Liver (tissue), 9 donors: ENCODE data around the gene CACYBP. TPM values are rescaled to one million over a fixed set of nuclear protein-coding genes. Genes with fewer than 3 reads are reported as not detected.

Experiments used
- DNase-seq: peaks from one replicate; pipeline ENCODE4 v3.0.0-alpha.2; 2017; ENCODE audit warnings: low spot score
- H3K27ac ChIP-seq, 2 donors: one replicate each; pipeline ENCODE4 v1.7.0; 2013; ENCODE audit warnings: inconsistent platforms in 2 of 2, low read length in 2 of 2, control low read depth in 1 of 2, low read depth in 1 of 2, mild to moderate bottlenecking in 1 of 2
- H3K27me3 ChIP-seq, 4 donors: one replicate each; pipeline versions ENCODE4 v1.6.1 to v1.7.0; 2013; ENCODE audit warnings: low read length in 3 of 4, inconsistent platforms in 1 of 4, mild to moderate bottlenecking in 1 of 4, moderate library complexity in 1 of 4; ENCODE audit not compliant: control insufficient read depth in 4 of 4, insufficient read depth in 4 of 4
- H3K36me3 ChIP-seq, 4 donors: one replicate each; pipeline versions ENCODE4 v1.6.1 to v1.7.0; 2013; ENCODE audit warnings: low read length in 3 of 4, mild to moderate bottlenecking in 3 of 4, low read depth in 1 of 4, moderate library complexity in 1 of 4; ENCODE audit not compliant: control insufficient read depth in 4 of 4, insufficient read depth in 3 of 4
- H3K4me1 ChIP-seq, 4 donors: one replicate each; pipeline versions ENCODE4 v1.6.1 to v1.7.0; 2013; ENCODE audit warnings: low read length in 3 of 4, mild to moderate bottlenecking in 3 of 4, moderate library complexity in 1 of 4; ENCODE audit not compliant: control insufficient read depth in 4 of 4, insufficient read depth in 4 of 4
- H3K4me3 ChIP-seq, 3 donors: one replicate each; pipeline versions ENCODE4 v1.6.1 to v1.7.0; 2013; ENCODE audit warnings: low read length in 3 of 3, control low read depth in 1 of 3, low read depth in 1 of 3, mild to moderate bottlenecking in 1 of 3
- H3K9ac ChIP-seq, 2 donors: one replicate each; pipeline ENCODE4 v1.7.0; 2013; ENCODE audit warnings: low read length in 2 of 2, mild to moderate bottlenecking in 2 of 2, moderate library complexity in 2 of 2, control low read depth in 1 of 2, low read depth in 1 of 2
- H3K9me3 ChIP-seq, 4 donors: one replicate each; pipeline versions ENCODE4 v1.6.1 to v1.7.0; 2013; ENCODE audit warnings: low read length in 3 of 4; ENCODE audit not compliant: control insufficient read depth in 4 of 4
- CTCF ChIP-seq: fragments of 150-350 bp; IDR thresholded peaks from 2 replicates; pipeline ENCODE4 v1.5.1; 2017; ENCODE audit warnings: improper control_type of control experiment, low read depth, low read length; ENCODE audit not compliant: missing input control
- EGR1 ChIP-seq, 2 donors: IDR thresholded peaks; 2 replicates each; pipeline ENCODE4 v1.6.1; 2016 to 2018; ENCODE audit warnings: antibody characterized with exemption in 2 of 2, low read depth in 2 of 2
- FOXA1 ChIP-seq: IDR thresholded peaks from 2 replicates; pipeline ENCODE4 v1.6.1; 2016; ENCODE audit warnings: antibody characterized with exemption
- FOXA2 ChIP-seq: IDR thresholded peaks from 2 replicates; pipeline ENCODE4 v1.6.1; 2016; ENCODE audit warnings: antibody characterized with exemption
- GABPA ChIP-seq, 2 donors: IDR thresholded peaks in 1 of 2; conservative IDR thresholded peaks in 1 of 2; 2 replicates each; pipeline ENCODE4 v1.6.1; 2016; ENCODE audit warnings: antibody characterized with exemption in 2 of 2, mild to moderate bottlenecking in 1 of 2, moderate library complexity in 1 of 2
- HNF4A ChIP-seq, 2 donors: conservative IDR thresholded peaks; 2 replicates each; pipeline ENCODE4 v1.6.1; 2016; ENCODE audit warnings: antibody characterized with exemption in 2 of 2, mild to moderate bottlenecking in 2 of 2
- HNF4G ChIP-seq: IDR thresholded peaks from 2 replicates; pipeline ENCODE4 v1.6.1; 2016; ENCODE audit warnings: antibody characterized with exemption
- JUND ChIP-seq, 2 donors: IDR thresholded peaks; 2 replicates each; pipeline ENCODE4 v1.6.1; 2016; ENCODE audit warnings: antibody characterized with exemption in 2 of 2
- NR2F2 ChIP-seq: IDR thresholded peaks from 2 replicates; pipeline ENCODE4 v1.6.1; 2016; ENCODE audit warnings: antibody characterized with exemption
- RAD21 ChIP-seq, 2 donors: IDR thresholded peaks; 2 replicates each; pipeline ENCODE4 v1.6.1; 2016; ENCODE audit warnings: antibody characterized with exemption in 2 of 2, mild to moderate bottlenecking in 2 of 2
- RXRA ChIP-seq, 2 donors: IDR thresholded peaks; 2 replicates each; pipeline ENCODE4 v1.6.1; 2017 to 2018; ENCODE audit warnings: antibody characterized with exemption in 2 of 2, mild to moderate bottlenecking in 1 of 2
- SP1 ChIP-seq: IDR thresholded peaks from 2 replicates; pipeline ENCODE4 v1.6.1; 2018; ENCODE audit warnings: antibody characterized with exemption, mild to moderate bottlenecking
- TAF1 ChIP-seq: conservative IDR thresholded peaks from 2 replicates; pipeline ENCODE4 v1.6.1; 2016; ENCODE audit warnings: antibody characterized with exemption, mild to moderate bottlenecking
- YY1 ChIP-seq: IDR thresholded peaks from 2 replicates; pipeline ENCODE4 v1.6.1; 2016; ENCODE audit warnings: antibody characterized with exemption, mild to moderate bottlenecking
- ZBTB33 ChIP-seq: IDR thresholded peaks from 2 replicates; pipeline ENCODE4 v1.6.1; 2016; ENCODE audit warnings: antibody characterized with exemption
- WGBS: extraction: QIAGEN DNeasy Blood & Tissue Kit; methylation state at CpG from one replicate; pipeline ENCODE4 v1.1.7; 2013; 5-methylcytosine and 5-hydroxymethylcytosine counted together
- polyA plus RNA-seq, 2 donors: library from polyadenylated mRNA; stranded (reverse) in 1 of 2; unstranded in 1 of 2; fragments of 200-250 nt in 1 of 2; fragments of >200 nt in 1 of 2; fragmentation: Nextera tagmentation in 1 of 2; extraction: Ambion mirVana in 1 of 2; gene quantifications; one replicate each; pipeline versions ENCODE4 v1.2.1 to v1.2.3, GENCODE V29; 2013 to 2015
- total RNA-seq, 2 donors: library from RNA; depleted of rRNA; stranded (reverse); fragments of >200 nt; gene quantifications; one replicate each; pipeline ENCODE4 v1.2.3, GENCODE V29; 2014
- TF ChIP-seq, protein P1 (sequence below): IDR thresholded peaks from 2 replicates; pipeline ENCODE4 v1.6.1; 2016; ENCODE audit warnings: antibody characterized with exemption
- TF ChIP-seq, protein P2 (sequence below): IDR thresholded peaks from 2 replicates; pipeline ENCODE4 v1.6.1; 2016; ENCODE audit warnings: antibody characterized with exemption
- TF ChIP-seq, protein P3 (sequence below): IDR thresholded peaks from 2 replicates; pipeline ENCODE4 v1.6.1; 2016; ENCODE audit warnings: antibody characterized with exemption, mild to moderate bottlenecking
- donor health status: healthy.
- donor health status: healthy.
- donor health status: healthy.
- donor health status: healthy.
- donor health status: healthy.

The CACYBP gene
- total and polyA plus RNA-seq, 4 donors: 26.4 to 81.2 (median 36.6) TPM

- no peak overlapping the region for H3K4me3 ChIP-seq
- WGBS: 93% methylated on average over 3 of the region's 3 CpGs
- H3K27me3 ChIP-seq: no peaks in the 10 kb centered on the region
- H3K4me1 ChIP-seq: peaks cover 0 to 20% (median 6%) of the 10 kb centered on the region in 4 donors
- H3K36me3 ChIP-seq: peaks cover 5 to 28% (median 21%) of the 10 kb centered on the region in 4 donors
- no peak for DNase-seq
- no peak overlapping the region for H3K27ac ChIP-seq
- H3K9me3 ChIP-seq: no peaks in the 10 kb centered on the region
- TF ChIP-seq TAF1 (no peak), ZBTB33 (no peak), HNF4G (no peak), SP1 (no peak)
- H3K9ac ChIP-seq: no peak overlapping the region
Observed at GRCh38 chr1:175019524-175019923, 19.8 kb downstream of the CACYBP start.

DNA sequence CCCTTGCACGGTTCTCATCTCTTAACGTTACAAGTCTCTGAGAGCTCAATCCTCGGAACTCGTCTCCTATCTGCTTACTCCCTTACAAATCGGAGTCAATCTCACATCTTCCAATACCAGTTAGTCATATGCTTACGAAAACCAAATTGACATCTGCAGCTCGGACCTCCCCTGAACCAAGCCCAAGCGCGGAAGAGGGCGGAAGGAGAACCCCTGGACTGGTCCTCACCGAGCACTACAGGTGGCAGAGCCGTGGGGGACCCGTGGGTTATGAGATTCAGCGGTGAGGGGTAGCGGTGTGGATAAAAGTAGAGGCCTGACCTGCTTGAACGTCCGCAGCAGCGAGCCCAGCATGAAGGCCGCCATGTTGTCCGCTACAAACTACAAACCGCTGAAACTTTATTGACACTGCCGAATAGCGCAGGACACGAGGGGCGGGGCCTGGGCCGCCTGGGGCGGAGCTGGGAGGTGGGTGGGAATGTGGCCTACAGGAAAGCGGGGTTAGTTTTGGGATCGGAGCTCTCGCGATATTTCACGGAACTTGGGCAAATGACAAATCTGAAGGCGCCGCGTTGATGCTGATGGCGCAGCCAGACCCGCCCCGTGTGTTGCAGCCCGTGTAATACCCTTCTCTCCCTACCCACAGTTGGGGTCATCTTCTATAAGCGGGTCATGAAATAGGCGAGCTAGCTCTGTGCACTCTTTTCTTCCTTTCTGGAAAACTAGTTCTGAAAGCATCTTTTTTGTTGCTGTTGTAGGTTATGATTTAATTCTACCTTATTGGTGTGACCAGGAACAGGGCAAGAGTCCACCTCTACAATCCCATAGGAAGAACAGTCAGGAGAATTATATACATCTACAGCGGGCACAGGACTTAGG is 23.5 kb downstream of the CACYBP start, which contains the start of gene MRPS14:
MRPS14 (minus strand) TSS at position 383 of the 879 bp plus-strand sequence; CDS start at position 366, 17 bp downstream.
- H3K9ac ChIP-seq: peak within 1 kb of the TSS; percentile 90 to 99
- 3% methylated on average over 42 of the region's 42 CpGs for WGBS
- peak; percentile 98 for DNase-seq

More for the DNA sequence above, 23.5 kb downstream of the CACYBP start, which contains the start of gene MRPS14:
- peak within 1 kb of the TSS; percentile 83 to 94 for H3K27ac ChIP-seq
- H3K27me3 ChIP-seq: no peaks in the 10 kb centered on the region
- peaks cover 2% of the 10 kb centered on the region in 4 donors for H3K36me3 ChIP-seq
- H3K9me3 ChIP-seq: peaks cover 0 to 1% (median 0%) of the 10 kb centered on the region in 4 donors
- peaks cover 0 to 20% (median 6%) of the 10 kb centered on the region in 4 donors for H3K4me1 ChIP-seq
- TF ChIP-seq GABPA (IDR thresholded peaks at IDR 0.05 in 1 of 2, conservative IDR thresholded peaks at IDR 0.05 in 1 of 2): peak in 1 of 2 donors; percentile 75
- peak; percentile 81 for TF ChIP-seq NR2F2
- TF ChIP-seq FOXA1: peak; percentile 75
- TF ChIP-seq ZBTB33: peak; percentile 99
- TF ChIP-seq FOXA2: peak; percentile 73
- no peak for TF ChIP-seq HNF4G
- TF ChIP-seq TAF1: peak; percentile 79
- TF ChIP-seq HNF4A (conservative IDR thresholded peaks at IDR 0.05): peak; percentile 39 to 45
- TF ChIP-seq, protein P1, sequence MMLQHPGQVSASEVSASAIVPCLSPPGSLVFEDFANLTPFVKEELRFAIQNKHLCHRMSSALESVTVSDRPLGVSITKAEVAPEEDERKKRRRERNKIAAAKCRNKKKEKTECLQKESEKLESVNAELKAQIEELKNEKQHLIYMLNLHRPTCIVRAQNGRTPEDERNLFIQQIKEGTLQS: peak; percentile 14
- TF ChIP-seq, protein P2, sequence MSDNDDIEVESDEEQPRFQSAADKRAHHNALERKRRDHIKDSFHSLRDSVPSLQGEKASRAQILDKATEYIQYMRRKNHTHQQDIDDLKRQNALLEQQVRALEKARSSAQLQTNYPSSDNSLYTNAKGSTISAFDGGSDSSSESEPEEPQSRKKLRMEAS: peak; percentile 96
- TF ChIP-seq, protein P3, sequence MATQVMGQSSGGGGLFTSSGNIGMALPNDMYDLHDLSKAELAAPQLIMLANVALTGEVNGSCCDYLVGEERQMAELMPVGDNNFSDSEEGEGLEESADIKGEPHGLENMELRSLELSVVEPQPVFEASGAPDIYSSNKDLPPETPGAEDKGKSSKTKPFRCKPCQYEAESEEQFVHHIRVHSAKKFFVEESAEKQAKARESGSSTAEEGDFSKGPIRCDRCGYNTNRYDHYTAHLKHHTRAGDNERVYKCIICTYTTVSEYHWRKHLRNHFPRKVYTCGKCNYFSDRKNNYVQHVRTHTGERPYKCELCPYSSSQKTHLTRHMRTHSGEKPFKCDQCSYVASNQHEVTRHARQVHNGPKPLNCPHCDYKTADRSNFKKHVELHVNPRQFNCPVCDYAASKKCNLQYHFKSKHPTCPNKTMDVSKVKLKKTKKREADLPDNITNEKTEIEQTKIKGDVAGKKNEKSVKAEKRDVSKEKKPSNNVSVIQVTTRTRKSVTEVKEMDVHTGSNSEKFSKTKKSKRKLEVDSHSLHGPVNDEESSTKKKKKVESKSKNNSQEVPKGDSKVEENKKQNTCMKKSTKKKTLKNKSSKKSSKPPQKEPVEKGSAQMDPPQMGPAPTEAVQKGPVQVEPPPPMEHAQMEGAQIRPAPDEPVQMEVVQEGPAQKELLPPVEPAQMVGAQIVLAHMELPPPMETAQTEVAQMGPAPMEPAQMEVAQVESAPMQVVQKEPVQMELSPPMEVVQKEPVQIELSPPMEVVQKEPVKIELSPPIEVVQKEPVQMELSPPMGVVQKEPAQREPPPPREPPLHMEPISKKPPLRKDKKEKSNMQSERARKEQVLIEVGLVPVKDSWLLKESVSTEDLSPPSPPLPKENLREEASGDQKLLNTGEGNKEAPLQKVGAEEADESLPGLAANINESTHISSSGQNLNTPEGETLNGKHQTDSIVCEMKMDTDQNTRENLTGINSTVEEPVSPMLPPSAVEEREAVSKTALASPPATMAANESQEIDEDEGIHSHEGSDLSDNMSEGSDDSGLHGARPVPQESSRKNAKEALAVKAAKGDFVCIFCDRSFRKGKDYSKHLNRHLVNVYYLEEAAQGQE: peak; percentile 87
- TF ChIP-seq EGR1 (IDR thresholded peaks at IDR 0.05; ENCODE audit: low read depth in 2 of 2): peak in 1 of 2 donors; percentile 66
- TF ChIP-seq SP1: peak; percentile 88
- peak in 1 of 2 donors; percentile 39 for TF ChIP-seq JUND (IDR thresholded peaks at IDR 0.05)
- TF ChIP-seq CTCF: no peak
- TF ChIP-seq RXRA (IDR thresholded peaks at IDR 0.05): peak; percentile 61 to 65
- peak; percentile 39 to 43 for TF ChIP-seq RAD21 (IDR thresholded peaks at IDR 0.05)
- TF ChIP-seq YY1: peak; percentile 99
- peak within 1 kb of the TSS; percentile 75 to 100 (median 88) for H3K4me3 ChIP-seq
